ENCODE data around the gene IFFO2. TPM values are rescaled to one million over a fixed set of nuclear protein-coding genes. Genes with fewer than 3 reads are reported as not detected.

The IFFO2 gene
- polyA plus RNA-seq, 1 of the 3 experiments (the other 2 are of a cell fraction): 10.5 TPM

DNA sequence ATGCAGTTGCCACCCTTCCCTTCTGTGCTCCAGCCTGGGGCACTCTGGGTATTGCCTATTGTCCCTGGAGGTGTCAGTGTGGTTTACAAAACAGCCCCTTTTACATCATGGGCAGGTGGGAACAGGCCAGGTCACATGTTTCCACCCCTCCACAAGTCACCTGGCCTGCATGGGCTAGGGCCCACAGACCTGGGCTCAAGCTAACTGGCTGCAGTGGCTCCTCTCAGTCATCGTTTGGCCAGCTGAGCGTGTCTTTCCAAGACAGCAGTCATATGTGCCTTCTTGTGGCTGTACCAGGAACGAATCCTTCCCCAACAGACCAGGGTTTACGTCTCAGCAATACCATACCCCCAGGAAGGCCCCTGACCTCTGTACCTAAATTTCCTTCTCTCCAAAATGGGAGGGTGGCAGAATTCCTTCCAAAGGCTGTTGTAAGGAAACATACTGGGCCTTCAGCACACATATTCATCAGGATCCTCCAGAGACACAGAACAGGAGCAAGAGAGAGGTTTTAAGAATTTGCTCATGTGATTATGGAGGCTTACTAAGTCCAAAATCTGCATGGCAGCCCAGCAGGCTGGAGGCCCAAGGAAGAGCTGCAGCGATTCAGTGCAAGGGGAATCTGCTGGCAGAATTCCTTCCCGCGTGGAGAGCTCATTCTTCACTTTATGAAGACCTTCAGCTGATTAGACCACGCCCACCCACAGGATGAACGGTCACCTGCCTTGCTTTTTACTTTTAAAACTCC is 86.5 kb downstream of the IFFO2 start:
- peaks cover 12% of the 10 kb centered on the region; the same call in 1 of the 2 replicates for H3K27me3 ChIP-seq (ENCODE audit: insufficient read depth)
- ChIA-PET POLR2A (no interaction called here), CTCF (interaction anchor here (1.0 to 25.9 kb wide), 2 partner anchors 14 to 272 kb away, joined by 3 to 350 read pairs; no protein-coding TSS in a partner anchor)
- H2AFZ ChIP-seq (ENCODE audit: low read depth): no peak overlapping the region
- H3K4me1 ChIP-seq (ENCODE audit: control insufficient read depth in 1 of 2, insufficient read depth in 2 of 2, low read depth in 1 of 2, low read length in 1 of 2): no peaks in the 10 kb centered on the region; a peak in 1 of 4 replicates
- H4K20me1 ChIP-seq (ENCODE audit: insufficient read depth): no peaks in the 10 kb centered on the region
- H3K4me2 ChIP-seq: no peak overlapping the region
- 76% methylated on average over 8 of the region's 9 CpGs for WGBS (ENCODE audit: low lambda C conversion rate)
- no peak for DNase-seq
- no peaks in the 10 kb centered on the region for H3F3A ChIP-seq (replicated peaks; ENCODE audit: insufficient read depth)
- no peaks in the 10 kb centered on the region for H3K9me2 ChIP-seq
- H3K4me3 ChIP-seq (ENCODE audit: low read depth in 2 of 2, low read length in 1 of 2): no peak overlapping the region
- H3K36me3 ChIP-seq (replicated peaks in 1 of 2; ENCODE audit: control insufficient read depth in 1 of 2, insufficient read depth in 2 of 2, low read length in 1 of 2): no peaks in the 10 kb centered on the region
- TF ChIP-seq SMC3 (IDR thresholded peaks at IDR 0.05; ENCODE audit: low read depth, low read length): no peak
- no peak for TF ChIP-seq FOXJ3 (CRISPR knock-in tag; IDR thresholded peaks at IDR 0.05)
- no peak for TF ChIP-seq TCF12 (IDR thresholded peaks at IDR 0.05)
- no peak for TF ChIP-seq RXRA (IDR thresholded peaks at IDR 0.05; ENCODE audit: borderline replicate concordance, low read depth)
- TF ChIP-seq, protein P1, sequence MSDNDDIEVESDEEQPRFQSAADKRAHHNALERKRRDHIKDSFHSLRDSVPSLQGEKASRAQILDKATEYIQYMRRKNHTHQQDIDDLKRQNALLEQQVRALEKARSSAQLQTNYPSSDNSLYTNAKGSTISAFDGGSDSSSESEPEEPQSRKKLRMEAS (IDR thresholded peaks at IDR 0.05; ENCODE audit: low read depth): no peak
- TF ChIP-seq NRF1 (IDR thresholded peaks at IDR 0.05; ENCODE audit: low read depth, low read length): no peak
- TF ChIP-seq, protein P2, sequence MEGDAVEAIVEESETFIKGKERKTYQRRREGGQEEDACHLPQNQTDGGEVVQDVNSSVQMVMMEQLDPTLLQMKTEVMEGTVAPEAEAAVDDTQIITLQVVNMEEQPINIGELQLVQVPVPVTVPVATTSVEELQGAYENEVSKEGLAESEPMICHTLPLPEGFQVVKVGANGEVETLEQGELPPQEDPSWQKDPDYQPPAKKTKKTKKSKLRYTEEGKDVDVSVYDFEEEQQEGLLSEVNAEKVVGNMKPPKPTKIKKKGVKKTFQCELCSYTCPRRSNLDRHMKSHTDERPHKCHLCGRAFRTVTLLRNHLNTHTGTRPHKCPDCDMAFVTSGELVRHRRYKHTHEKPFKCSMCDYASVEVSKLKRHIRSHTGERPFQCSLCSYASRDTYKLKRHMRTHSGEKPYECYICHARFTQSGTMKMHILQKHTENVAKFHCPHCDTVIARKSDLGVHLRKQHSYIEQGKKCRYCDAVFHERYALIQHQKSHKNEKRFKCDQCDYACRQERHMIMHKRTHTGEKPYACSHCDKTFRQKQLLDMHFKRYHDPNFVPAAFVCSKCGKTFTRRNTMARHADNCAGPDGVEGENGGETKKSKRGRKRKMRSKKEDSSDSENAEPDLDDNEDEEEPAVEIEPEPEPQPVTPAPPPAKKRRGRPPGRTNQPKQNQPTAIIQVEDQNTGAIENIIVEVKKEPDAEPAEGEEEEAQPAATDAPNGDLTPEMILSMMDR (IDR thresholded peaks at IDR 0.05): no peak
- H3K27ac ChIP-seq (ENCODE audit: low read depth in 2 of 2, low read length in 1 of 2): no peak overlapping the region
- H3K9ac ChIP-seq: no peak overlapping the region
- H3K9me3 ChIP-seq: no peaks in the 10 kb centered on the region
- no peaks in the 10 kb centered on the region for H3K79me2 ChIP-seq (ENCODE audit: insufficient read depth)

DNA sequence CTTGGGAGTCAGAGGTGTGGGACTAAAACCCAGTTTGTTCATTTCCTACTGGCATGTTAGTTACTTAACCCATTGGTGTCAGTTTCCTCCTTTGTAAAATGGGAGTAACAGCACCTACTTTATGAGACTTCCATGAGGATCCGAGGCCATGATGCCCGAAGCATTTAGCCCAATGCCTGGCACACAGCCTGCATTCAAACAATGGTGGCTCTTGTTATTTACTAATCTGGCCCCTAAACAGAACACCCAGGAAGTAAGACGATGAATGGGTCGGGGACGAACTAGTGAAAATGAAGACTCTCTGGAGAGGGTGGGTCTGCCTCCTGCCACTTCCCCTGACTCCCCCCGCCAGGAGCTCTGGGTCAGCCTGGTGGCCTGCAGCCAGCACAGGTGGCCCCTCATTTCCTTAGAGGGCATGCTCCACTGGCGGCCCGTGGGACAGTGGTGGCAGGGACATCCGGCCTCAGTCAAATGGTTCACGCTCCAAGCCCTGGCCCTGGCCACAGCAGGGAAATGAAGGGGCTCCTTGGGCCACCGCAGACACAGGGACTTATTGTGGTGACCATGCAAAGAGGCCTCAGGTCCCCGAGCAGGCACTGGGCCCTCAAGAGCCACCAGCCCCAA is 87.6 kb downstream of the IFFO2 start:
- no peak overlapping the region for H2AFZ ChIP-seq (ENCODE audit: low read depth)
- no peaks in the 10 kb centered on the region for H3K4me1 ChIP-seq (ENCODE audit: control insufficient read depth in 1 of 2, insufficient read depth in 2 of 2, low read depth in 1 of 2, low read length in 1 of 2)
- H3K79me2 ChIP-seq (ENCODE audit: insufficient read depth): no peaks in the 10 kb centered on the region
- no peak overlapping the region for H3K4me2 ChIP-seq
- no peaks in the 10 kb centered on the region for H4K20me1 ChIP-seq (ENCODE audit: insufficient read depth)
- TF ChIP-seq TEAD4 (IDR thresholded peaks at IDR 0.05; ENCODE audit: borderline replicate concordance, insufficient read depth) (no peak), RXRA (IDR thresholded peaks at IDR 0.05; ENCODE audit: borderline replicate concordance, low read depth) (no peak), RFX5 (IDR thresholded peaks at IDR 0.05; ENCODE audit: low read length) (no peak), FOXJ3 (CRISPR knock-in tag; IDR thresholded peaks at IDR 0.05) (no peak), SIN3A (IDR thresholded peaks at IDR 0.05; ENCODE audit: borderline replicate concordance, low read depth, low read length) (no peak), RAD21 (IDR thresholded peaks at IDR 0.05; ENCODE audit: low read length) (no peak), NFIC (IDR thresholded peaks at IDR 0.05; ENCODE audit: borderline replicate concordance) (no peak)
- TF ChIP-seq, protein P3, sequence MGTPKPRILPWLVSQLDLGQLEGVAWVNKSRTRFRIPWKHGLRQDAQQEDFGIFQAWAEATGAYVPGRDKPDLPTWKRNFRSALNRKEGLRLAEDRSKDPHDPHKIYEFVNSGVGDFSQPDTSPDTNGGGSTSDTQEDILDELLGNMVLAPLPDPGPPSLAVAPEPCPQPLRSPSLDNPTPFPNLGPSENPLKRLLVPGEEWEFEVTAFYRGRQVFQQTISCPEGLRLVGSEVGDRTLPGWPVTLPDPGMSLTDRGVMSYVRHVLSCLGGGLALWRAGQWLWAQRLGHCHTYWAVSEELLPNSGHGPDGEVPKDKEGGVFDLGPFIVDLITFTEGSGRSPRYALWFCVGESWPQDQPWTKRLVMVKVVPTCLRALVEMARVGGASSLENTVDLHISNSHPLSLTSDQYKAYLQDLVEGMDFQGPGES (IDR thresholded peaks at IDR 0.05; ENCODE audit: low read depth, low read length): no peak
- TF ChIP-seq, protein P1 (IDR thresholded peaks at IDR 0.05; ENCODE audit: low read depth): no peak
- H3K4me3 ChIP-seq (ENCODE audit: low read depth in 2 of 2, low read length in 1 of 2): no peak overlapping the region
- H3K9me3 ChIP-seq: no peaks in the 10 kb centered on the region
- H3F3A ChIP-seq (replicated peaks; ENCODE audit: insufficient read depth): no peaks in the 10 kb centered on the region
- no peak overlapping the region for H3K9ac ChIP-seq
- peaks cover 14% of the 10 kb centered on the region; the same call in 1 of the 2 replicates for H3K27me3 ChIP-seq (ENCODE audit: insufficient read depth)
- H3K9me2 ChIP-seq: no peaks in the 10 kb centered on the region
- WGBS (ENCODE audit: low lambda C conversion rate): 63% methylated on average over 7 of the region's 12 CpGs
- no peaks in the 10 kb centered on the region for H3K36me3 ChIP-seq (replicated peaks in 1 of 2; ENCODE audit: control insufficient read depth in 1 of 2, insufficient read depth in 2 of 2, low read length in 1 of 2)
- CTCF ChIA-PET: interaction anchor here (1.0 to 25.9 kb wide), 4 partner anchors 15 to 293 kb away, joined by 3 to 350 read pairs (median 3); no protein-coding TSS in a partner anchor
- POLR2A ChIA-PET: no interaction called here
- no peak for DNase-seq
- H3K27ac ChIP-seq (ENCODE audit: low read depth in 2 of 2, low read length in 1 of 2): no peak overlapping the region

Data from SK-N-SH (cell line).